ENCODE results near the gene LRRC9. TPM values are rescaled to one million over a fixed set of nuclear protein-coding genes. Genes with fewer than 3 reads are reported as not detected.

The LRRC9 gene
- total and polyA plus RNA-seq, 4 donors, result 0.07 to 2.2 (median 0.31) TPM; not detected in 1

DNA sequence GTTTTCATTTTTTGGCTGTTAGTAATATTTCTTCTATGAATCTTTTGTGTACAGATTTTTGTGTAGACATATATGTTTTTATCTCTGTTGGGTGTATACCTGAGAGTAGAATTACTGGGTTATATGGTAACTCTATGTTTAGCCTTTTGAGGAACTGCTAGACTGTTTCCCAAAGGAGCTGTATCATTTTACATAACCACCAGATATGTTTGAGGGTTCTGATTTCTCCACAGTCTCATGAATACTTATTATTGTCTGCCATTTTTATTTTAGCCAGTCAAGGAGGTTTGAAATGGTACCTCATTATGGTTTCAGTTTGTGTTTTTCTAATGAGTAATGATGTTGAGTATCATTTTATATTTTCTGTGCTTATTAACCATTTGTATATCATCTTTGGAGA is 173.7 kb downstream of the LRRC9 start:
- Histone ChIP-seq H3K27ac (ENCODE audit: low read depth in 1 of 2, low read length in 1 of 2) (peak overlapping the region in 1 of 2 donors; percentile 68), H3K4me3 (no peak overlapping the region), H3K9me3 (ENCODE audit: control insufficient read depth in 4 of 4, insufficient read depth in 3 of 4, low read length in 3 of 4) (no peaks in the 10 kb centered on the region), H3K36me3 (ENCODE audit: control insufficient read depth in 4 of 4, insufficient read depth in 4 of 4, low read length in 4 of 4) (peaks cover 3 to 8% (median 6%) of the 10 kb centered on the region in 4 donors), H3K9ac (ENCODE audit: insufficient read depth in 1 of 2, low read length in 2 of 2) (peak overlapping the region in 1 of 2 donors; percentile 100), H3K27me3 (ENCODE audit: control insufficient read depth in 3 of 3, insufficient read depth in 3 of 3, low read length in 2 of 3) (no peaks in the 10 kb centered on the region), H3K4me1 (ENCODE audit: control insufficient read depth in 5 of 5, insufficient read depth in 5 of 5, low read length in 5 of 5) (peaks cover 3 to 36% (median 21%) of the 10 kb centered on the region in 5 donors)
- DNase-seq (peak in 1 of 3 donors; percentile 23), ATAC-seq (ENCODE audit: insufficient read depth, low FRiP score) (no peak)
- TF ChIP-seq, protein P1, sequence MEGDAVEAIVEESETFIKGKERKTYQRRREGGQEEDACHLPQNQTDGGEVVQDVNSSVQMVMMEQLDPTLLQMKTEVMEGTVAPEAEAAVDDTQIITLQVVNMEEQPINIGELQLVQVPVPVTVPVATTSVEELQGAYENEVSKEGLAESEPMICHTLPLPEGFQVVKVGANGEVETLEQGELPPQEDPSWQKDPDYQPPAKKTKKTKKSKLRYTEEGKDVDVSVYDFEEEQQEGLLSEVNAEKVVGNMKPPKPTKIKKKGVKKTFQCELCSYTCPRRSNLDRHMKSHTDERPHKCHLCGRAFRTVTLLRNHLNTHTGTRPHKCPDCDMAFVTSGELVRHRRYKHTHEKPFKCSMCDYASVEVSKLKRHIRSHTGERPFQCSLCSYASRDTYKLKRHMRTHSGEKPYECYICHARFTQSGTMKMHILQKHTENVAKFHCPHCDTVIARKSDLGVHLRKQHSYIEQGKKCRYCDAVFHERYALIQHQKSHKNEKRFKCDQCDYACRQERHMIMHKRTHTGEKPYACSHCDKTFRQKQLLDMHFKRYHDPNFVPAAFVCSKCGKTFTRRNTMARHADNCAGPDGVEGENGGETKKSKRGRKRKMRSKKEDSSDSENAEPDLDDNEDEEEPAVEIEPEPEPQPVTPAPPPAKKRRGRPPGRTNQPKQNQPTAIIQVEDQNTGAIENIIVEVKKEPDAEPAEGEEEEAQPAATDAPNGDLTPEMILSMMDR (IDR thresholded peaks at IDR 0.05; ENCODE audit: control extremely low read depth, extremely low read depth), result no peak

GRCh38 chr14:60094306-60094897 is 174.5 kb downstream of the LRRC9 start:
- Histone ChIP-seq H3K9me3 (ENCODE audit: control insufficient read depth in 4 of 4, insufficient read depth in 3 of 4, low read length in 3 of 4) (no peaks in the 10 kb centered on the region), H3K36me3 (ENCODE audit: control insufficient read depth in 4 of 4, insufficient read depth in 4 of 4, low read length in 4 of 4) (peaks cover 3 to 8% (median 6%) of the 10 kb centered on the region in 4 donors), H3K4me1 (ENCODE audit: control insufficient read depth in 5 of 5, insufficient read depth in 5 of 5, low read length in 5 of 5) (peaks cover 3 to 32% (median 21%) of the 10 kb centered on the region in 5 donors), H3K27me3 (ENCODE audit: control insufficient read depth in 3 of 3, insufficient read depth in 3 of 3, low read length in 2 of 3) (no peaks in the 10 kb centered on the region), H3K4me3 (no peak overlapping the region), H3K27ac (ENCODE audit: low read depth in 1 of 2, low read length in 1 of 2) (peak overlapping the region in 1 of 2 donors; percentile 26), H3K9ac (ENCODE audit: insufficient read depth in 1 of 2, low read length in 2 of 2) (no peak overlapping the region)
- WGBS, 2 donors, result 46 to 71% methylated on average over 5 of the region's 5 CpGs
- peak in 2 of 3 donors; percentile 7 to 21 for DNase-seq
- no peak for ATAC-seq (ENCODE audit: insufficient read depth, low FRiP score)
- TF ChIP-seq, protein P1 (IDR thresholded peaks at IDR 0.05; ENCODE audit: control extremely low read depth, extremely low read depth), result no peak

- peaks cover 3 to 32% (median 19%) of the 10 kb centered on the region in 5 donors for H3K4me1 ChIP-seq (ENCODE audit: control insufficient read depth in 5 of 5, insufficient read depth in 5 of 5, low read length in 5 of 5)
- no peak overlapping the region for H3K9ac ChIP-seq (ENCODE audit: insufficient read depth in 1 of 2, low read length in 2 of 2)
- H3K27me3 ChIP-seq (ENCODE audit: control insufficient read depth in 3 of 3, insufficient read depth in 3 of 3, low read length in 2 of 3), result no peaks in the 10 kb centered on the region
- no peak for ATAC-seq (ENCODE audit: insufficient read depth, low FRiP score)
- DNase-seq, result no peak
- peaks cover 3 to 8% (median 6%) of the 10 kb centered on the region in 4 donors for H3K36me3 ChIP-seq (ENCODE audit: control insufficient read depth in 4 of 4, insufficient read depth in 4 of 4, low read length in 4 of 4)
- no peaks in the 10 kb centered on the region for H3K9me3 ChIP-seq (ENCODE audit: control insufficient read depth in 4 of 4, insufficient read depth in 3 of 4, low read length in 3 of 4)
- H3K27ac ChIP-seq (ENCODE audit: low read depth in 1 of 2, low read length in 1 of 2), result peak overlapping the region in 1 of 2 donors; percentile 26
- H3K4me3 ChIP-seq, result no peak overlapping the region
- TF ChIP-seq, protein P1 (IDR thresholded peaks at IDR 0.05; ENCODE audit: control extremely low read depth, extremely low read depth), result no peak
Observed at GRCh38 chr14:60095231-60095630, 175.3 kb downstream of the LRRC9 start.
